DMS 273 (cell line): Measurements from ENCODE around the gene LZTS3.
"Not testable (repeated sequence)": the region's sequence is repeated elsewhere in the genome, so short reads cannot be mapped to it uniquely, and the experiment has no call there.

Experiments used
- DNase-seq: peaks from one replicate; lab custom pipeline; 2025; ENCODE audit not compliant: unreplicated experiment; lab: John Stamatoyannopoulos, UW

Gene LZTS3

DNA sequence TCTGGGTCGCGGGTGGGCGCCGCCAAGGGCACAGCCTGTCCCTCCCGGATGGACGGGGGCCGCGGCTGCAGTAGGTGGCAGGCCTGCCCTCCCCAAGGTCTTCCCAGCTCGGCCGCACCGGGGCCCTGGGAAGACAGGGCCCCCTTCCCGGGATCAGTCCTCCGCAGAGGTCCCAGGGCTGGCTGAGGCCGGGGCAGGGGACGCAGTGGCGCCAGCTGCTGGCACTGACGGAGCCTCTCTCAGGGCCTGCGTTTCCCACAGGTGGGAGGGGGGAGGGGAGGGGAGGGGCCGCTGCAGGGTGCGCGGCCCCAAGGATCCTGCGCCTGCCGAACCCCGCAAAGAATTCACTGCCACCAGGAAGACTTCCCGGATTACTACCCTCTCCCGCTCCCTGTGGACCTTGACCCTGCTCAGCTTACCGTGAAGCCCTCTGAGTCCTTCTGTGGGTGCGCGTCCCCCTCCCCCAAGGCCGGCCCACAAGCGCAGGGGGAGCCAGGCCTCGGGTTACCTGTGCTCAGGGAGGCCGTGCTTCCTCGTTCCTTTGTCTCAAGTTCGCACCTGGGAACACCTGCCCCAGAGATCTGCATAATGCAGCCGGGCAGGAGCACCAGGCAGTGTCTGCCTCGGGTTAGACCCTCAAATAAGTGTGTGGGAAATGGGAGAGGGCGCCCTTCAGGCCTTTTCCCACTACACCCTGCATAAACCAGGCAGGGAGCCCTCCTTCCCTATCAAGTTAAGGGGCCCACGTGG, 5.1 kb downstream of the LZTS3 start:
- no peak for DNase-seq

GRCh38 chr20:3167738-3168078, 5.6 kb downstream of the LZTS3 start:
- no peak for DNase-seq

DNA sequence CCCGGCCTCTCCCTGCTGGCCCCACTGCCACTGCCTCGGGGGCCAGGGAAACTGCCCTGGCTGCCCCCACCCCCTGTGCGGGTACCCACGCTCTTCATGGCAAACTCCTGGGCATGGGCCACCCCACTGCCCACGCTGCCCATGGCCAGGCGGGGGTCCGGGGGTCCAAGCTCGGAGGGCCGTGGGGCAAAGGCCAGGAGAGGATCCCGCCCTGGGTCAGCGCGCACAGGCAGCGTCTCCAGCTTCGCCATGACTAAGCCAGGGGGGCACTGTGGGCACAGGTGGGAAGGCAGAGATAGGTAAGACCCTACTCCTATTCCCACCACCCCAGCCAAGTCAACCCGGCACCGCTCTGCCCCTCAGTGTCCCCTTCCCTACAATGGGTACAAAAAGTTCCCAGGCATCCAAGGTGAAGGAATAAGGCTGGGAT, 6.4 kb downstream of the LZTS3 start:
- DNase-seq: no peak

DNA sequence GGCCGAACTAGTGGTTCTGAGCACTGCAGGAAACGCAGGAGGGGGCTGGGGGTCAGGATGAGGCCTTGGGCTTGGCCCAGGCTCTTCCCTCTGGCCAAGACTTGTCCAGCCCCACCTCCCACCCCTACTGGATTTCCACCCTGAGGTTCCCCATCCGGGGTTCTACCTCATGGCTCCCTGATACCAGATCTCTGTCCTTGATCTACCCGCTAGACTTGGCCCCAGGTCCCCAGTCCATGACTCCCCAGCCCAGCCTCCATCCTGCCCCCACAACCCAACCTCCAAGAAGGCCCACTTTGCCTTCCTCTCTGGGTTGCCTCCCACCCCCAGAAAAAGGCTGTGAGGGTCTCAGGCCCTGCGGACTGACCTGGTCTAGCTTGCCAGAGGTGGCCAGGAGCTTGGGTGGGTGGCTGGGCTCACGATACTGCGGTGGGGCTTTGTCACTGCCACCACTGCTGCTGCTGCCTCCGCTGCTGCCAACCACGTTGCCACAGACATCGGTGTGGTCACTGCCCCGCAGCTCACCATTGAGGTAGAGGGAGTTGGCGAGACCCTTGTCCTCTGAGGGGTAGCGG, 6.9 kb downstream of the LZTS3 start:
- no peak for DNase-seq

- peak; percentile 92 for DNase-seq
Measured at GRCh38 chr20:3165473-3166337, 7.6 kb downstream of the LZTS3 start.

GRCh38 chr20:3164763-3165410, 8.5 kb downstream of the LZTS3 start:
- peak; percentile 71 for DNase-seq

GRCh38 chr20:3164043-3164762, 9.1 kb downstream of the LZTS3 start:
- DNase-seq: peak; percentile 71

DNA sequence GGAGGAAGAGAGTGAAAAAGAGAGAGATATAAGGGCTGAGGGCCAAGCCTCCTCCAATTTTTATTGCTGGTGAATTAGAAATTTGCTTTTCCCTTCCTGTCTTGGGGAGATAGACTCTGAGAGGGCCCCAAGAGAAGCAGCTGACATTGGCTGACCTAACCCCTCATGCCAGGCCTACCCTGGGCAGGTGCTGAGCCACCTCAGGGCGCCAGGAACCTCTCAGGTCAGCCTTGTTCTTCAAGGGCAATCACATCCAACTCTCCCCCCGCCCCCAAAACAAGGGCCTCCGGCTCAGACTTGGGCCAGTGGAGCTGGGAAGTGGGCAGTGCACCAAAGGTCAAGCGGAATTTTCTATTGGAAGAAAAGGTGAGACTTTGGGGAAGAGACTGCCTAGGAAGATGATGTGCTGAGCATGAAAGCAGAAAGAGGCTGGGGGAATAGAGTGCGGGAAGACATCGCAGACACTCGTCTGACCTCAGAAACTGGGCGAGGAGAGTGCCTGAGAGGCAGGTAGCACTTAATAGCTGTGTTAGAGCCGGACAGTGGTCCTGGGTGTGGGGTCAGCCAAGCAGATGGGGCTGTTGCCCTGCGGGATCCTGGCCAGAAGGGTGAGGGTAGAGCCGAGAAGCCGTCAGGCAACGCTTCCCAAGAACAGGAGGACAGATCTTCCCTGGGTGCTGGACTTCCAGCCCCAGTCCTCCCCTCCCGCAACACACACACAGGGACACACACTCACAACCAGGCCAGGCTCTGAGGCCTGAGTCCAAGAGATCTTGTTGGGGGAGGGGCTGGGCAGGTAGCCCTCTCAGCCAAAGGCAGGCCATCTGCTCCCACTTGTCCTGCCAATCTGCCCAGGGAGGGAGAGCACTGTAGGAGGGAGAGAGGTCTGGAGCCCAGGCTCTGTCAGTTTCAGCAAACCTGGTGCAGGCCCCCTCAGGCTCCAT, 10.0 kb downstream of the LZTS3 start:
- DNase-seq: peak; percentile 85

- peak; percentile 87 for DNase-seq
Measured at GRCh38 chr20:3162080-3162611, 11.2 kb downstream of the LZTS3 start.

DNA sequence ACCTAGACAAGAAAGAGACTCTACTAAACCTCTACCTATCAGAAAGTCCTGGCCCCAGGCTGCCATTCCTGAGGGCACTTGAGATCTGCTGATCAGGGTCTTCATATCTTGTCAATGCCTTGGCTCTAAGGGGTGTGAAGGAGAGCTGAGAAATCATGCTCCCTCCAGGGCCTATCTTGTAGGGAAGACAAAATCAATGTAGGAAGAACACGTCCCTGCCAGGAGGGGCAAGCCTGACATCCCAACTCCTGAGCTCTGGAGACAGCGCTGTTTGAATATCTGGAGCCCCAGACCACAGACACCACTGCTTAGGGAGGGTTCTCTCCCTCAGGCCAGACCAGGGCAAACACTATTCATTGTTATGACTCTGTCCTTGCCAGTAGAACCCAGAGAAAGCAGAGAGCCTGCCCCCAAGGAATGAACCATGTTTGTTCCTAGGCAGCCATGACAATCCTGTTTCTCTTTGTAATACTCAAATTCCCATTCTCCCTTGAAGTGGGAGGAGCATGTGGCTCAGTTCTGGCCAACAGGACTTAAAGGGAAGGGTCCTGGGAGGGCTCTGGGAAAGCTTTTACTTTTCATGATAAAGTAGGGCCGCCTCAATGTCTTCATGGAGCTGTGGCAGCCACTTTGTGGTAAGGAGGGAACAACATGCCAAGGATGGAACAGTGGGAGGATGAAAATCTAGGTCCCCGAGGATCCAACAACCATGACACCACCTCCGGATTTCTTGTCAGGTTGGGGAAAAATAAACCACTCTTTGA, 11.9 kb downstream of the LZTS3 start:
- DNase-seq: no peak

DNA sequence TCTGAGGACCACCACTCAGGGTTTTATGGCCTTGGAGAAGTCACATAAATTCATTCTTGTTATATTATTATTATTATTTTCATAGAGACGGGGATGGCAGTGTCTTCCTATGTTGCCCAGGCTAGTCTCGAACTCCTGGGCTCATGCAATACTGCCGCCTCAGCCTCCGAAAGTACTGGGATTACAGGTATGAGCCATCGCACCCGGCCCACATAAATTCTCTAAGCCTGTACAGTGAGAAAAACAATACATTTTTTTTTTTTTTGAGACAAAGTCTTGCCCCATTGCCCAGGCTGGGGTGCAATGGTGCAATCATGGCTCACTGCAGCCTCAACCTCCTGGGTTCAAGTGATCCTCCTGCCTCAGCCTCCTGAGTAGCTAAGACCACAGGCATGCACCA, 12.9 kb downstream of the LZTS3 start:
- DNase-seq: no peak

DNA sequence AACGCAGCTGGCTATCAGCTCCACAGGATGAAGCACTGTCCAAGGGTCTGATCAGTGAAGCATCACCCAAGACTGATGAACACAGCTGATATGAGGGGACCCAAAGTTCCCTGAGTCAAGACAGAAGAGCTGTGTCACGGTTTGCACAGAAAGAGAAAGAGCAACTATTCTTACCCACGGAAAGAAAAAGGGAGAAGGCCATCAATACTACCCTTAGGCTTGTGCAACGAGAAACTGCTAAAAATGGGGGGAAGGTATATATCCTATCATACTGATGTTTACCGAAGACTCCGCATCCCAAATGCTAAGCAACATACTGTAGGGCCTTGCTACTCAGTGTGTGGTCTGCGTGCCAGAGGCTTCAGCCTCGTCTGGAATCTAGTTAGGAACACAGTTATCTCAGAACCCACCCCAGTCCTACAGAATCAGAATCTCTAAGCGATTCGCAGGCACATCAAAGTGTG, 14.3 kb downstream of the LZTS3 start:
- DNase-seq: peak; percentile 53

- no peak for DNase-seq
Measured at GRCh38 chr20:3157817-3158216, 15.5 kb downstream of the LZTS3 start.

- no peak for DNase-seq
Measured at GRCh38 chr20:3156811-3157619, 16.3 kb downstream of the LZTS3 start.

DNA sequence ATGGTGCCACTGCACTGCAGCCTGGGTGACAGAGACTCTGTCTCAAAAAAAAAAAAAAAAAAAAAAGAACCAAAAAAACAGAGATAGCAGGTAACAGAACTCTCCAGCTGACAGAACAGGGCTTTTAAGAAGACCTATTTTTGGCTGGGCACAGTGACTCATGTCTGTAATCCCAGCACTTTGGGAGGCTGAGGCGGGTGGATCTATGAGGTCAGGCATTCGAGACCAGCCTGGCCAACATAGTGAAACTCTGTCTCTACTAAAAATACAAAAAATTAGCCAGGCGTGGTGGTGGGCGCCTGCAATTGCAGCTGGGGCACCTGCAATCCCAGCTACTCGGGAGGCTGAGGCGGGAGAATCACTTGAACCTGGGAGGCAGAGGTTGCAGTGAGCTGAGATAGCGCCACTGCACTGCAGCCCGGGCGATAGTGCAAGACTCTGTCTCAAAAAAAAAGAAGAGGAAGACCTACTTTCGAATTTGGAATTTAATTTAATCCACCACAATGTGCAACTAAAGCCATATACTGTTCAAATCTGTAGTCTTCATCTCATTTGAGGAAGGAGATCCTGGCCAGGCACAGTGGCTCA, 21.2 kb downstream of the LZTS3 start:
- not testable (repeated sequence) for DNase-seq

- no peak for DNase-seq
Measured at GRCh38 chr20:3150908-3151307, 22.4 kb downstream of the LZTS3 start.

GRCh38 chr20:3146732-3147341, 26.5 kb downstream of the LZTS3 start:
- peak; percentile 47 for DNase-seq
